ENCODE results near the gene SYNRG.

The SYNRG gene

DNA sequence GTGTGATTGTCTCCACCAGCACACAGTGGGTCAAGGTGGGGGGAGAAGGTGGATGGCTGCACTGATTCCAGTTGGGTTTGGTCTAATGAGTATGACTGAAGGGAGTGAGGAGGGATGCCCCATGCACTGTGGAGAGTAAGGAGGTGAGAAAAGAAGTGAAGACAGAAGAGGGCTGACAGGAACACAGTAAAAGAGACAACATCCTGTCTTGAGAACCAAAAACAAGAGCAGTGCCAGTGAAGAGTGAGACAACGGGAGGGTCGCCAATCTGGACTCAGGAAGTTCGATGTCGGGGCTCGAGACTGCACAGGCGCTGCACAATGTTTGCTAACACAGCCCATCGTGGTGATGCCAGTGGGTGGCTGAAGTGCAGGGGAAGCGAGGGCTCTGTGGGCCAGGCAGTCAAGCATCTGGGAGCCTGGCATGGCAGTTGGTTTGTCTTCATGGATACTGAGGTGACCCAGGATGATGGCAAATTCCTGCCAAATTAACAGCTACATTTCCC lies 85.5 kb downstream of the SYNRG start:
- no peak overlapping the region for H3K4me2 ChIP-seq (ENCODE audit: low read length)
- no peak for TF ChIP-seq EZH2 (IDR thresholded peaks at IDR 0.05; ENCODE audit: borderline replicate concordance, low read length)
- TF ChIP-seq, protein P1, sequence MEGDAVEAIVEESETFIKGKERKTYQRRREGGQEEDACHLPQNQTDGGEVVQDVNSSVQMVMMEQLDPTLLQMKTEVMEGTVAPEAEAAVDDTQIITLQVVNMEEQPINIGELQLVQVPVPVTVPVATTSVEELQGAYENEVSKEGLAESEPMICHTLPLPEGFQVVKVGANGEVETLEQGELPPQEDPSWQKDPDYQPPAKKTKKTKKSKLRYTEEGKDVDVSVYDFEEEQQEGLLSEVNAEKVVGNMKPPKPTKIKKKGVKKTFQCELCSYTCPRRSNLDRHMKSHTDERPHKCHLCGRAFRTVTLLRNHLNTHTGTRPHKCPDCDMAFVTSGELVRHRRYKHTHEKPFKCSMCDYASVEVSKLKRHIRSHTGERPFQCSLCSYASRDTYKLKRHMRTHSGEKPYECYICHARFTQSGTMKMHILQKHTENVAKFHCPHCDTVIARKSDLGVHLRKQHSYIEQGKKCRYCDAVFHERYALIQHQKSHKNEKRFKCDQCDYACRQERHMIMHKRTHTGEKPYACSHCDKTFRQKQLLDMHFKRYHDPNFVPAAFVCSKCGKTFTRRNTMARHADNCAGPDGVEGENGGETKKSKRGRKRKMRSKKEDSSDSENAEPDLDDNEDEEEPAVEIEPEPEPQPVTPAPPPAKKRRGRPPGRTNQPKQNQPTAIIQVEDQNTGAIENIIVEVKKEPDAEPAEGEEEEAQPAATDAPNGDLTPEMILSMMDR (IDR thresholded peaks at IDR 0.05; ENCODE audit: low read length) = no peak
- no peak overlapping the region for H3K4me3 ChIP-seq (ENCODE audit: low read depth, low read length, poor library complexity, severe bottlenecking)
- no peaks in the 10 kb centered on the region for H3K27me3 ChIP-seq (ENCODE audit: insufficient read depth, low read length)
- no peaks in the 10 kb centered on the region for H3K79me2 ChIP-seq (ENCODE audit: insufficient read depth, low read length)
- H3K9ac ChIP-seq (ENCODE audit: low read length) = no peak overlapping the region
- H3F3A ChIP-seq (ENCODE audit: insufficient read depth, low read length) = no peaks in the 10 kb centered on the region
- no peaks in the 10 kb centered on the region for H3K9me3 ChIP-seq (ENCODE audit: low read length)
- H2AFZ ChIP-seq (ENCODE audit: low read length) = no peak overlapping the region
- no peak overlapping the region for H3K27ac ChIP-seq (ENCODE audit: low read depth, low read length, poor library complexity, severe bottlenecking)
- no peaks in the 10 kb centered on the region for H3K4me1 ChIP-seq (ENCODE audit: insufficient read depth, low read length, severe bottlenecking)
- H3K36me3 ChIP-seq (ENCODE audit: insufficient read depth, low read length) = peaks cover 68% of the 10 kb centered on the region
- no peaks in the 10 kb centered on the region for H4K20me1 ChIP-seq (ENCODE audit: insufficient read depth, low read length)
- no peaks in the 10 kb centered on the region for H3K9me2 ChIP-seq (ENCODE audit: low read depth, low read length)

DNA sequence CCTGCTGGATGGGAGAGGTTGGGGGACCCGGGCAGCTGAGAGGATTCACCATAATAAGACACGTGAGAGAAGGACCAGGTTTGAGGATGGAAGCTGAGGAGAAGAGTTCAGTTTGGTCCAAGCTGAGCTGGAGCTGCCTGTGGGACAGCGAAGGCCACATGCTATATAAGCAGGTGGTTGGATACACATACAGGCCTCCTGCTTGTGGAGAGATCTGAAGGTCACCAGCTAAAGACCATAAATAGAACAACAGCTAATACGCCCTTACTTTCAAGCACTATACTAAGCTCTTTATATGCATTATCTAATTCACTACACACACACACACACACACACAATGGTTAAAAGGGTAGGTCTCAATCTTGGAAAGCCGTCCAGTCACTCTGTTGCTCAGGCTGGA lies 87.4 kb downstream of the SYNRG start:
- Histone ChIP-seq H3K4me3 (ENCODE audit: low read depth, low read length, poor library complexity, severe bottlenecking) (no peak overlapping the region), H3K36me3 (ENCODE audit: insufficient read depth, low read length) (peaks cover 74% of the 10 kb centered on the region), H3K27ac (ENCODE audit: low read depth, low read length, poor library complexity, severe bottlenecking) (no peak overlapping the region)

DNA sequence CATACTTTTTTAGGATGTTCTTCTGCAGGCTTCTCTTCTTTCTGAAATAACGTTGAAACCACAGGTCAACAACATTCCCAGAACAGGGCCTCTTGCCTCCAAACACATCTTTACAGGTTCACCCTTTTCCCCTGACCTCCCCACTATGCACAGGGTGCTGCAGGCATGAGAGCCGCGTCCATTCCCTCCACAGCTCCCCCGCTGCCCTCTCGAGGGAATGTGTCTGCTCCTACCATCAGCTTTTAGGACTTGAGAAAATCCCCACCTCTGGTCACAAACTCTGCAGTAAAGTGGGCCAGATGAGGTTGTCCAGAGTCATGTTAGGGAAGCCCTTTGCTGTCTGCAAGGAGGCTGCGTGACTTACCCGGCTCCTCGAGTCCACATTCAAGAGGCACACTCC lies 89.0 kb downstream of the SYNRG start:
- H3K4me2 ChIP-seq (ENCODE audit: low read length) = no peak overlapping the region
- H2AFZ ChIP-seq (ENCODE audit: low read length) = no peak overlapping the region
- no peaks in the 10 kb centered on the region for H3K9me3 ChIP-seq (ENCODE audit: low read length)
- H3K9me2 ChIP-seq (ENCODE audit: low read depth, low read length) = no peaks in the 10 kb centered on the region
- H3K4me3 ChIP-seq (ENCODE audit: low read depth, low read length, poor library complexity, severe bottlenecking) = no peak overlapping the region
- H3K27ac ChIP-seq (ENCODE audit: low read depth, low read length, poor library complexity, severe bottlenecking) = no peak overlapping the region
- H3K4me1 ChIP-seq (ENCODE audit: insufficient read depth, low read length, severe bottlenecking) = no peaks in the 10 kb centered on the region
- no peaks in the 10 kb centered on the region for H4K20me1 ChIP-seq (ENCODE audit: insufficient read depth, low read length)
- no peak overlapping the region for H3K9ac ChIP-seq (ENCODE audit: low read length)
- no peak for TF ChIP-seq EZH2 (IDR thresholded peaks at IDR 0.05; ENCODE audit: borderline replicate concordance, low read length)
- TF ChIP-seq, protein P1 (IDR thresholded peaks at IDR 0.05; ENCODE audit: low read length) = no peak
- H3K79me2 ChIP-seq (ENCODE audit: insufficient read depth, low read length) = no peaks in the 10 kb centered on the region
- H3F3A ChIP-seq (ENCODE audit: insufficient read depth, low read length) = no peaks in the 10 kb centered on the region
- no peaks in the 10 kb centered on the region for H3K27me3 ChIP-seq (ENCODE audit: insufficient read depth, low read length)
- peaks cover 72% of the 10 kb centered on the region for H3K36me3 ChIP-seq (ENCODE audit: insufficient read depth, low read length)

More for the DNA sequence above, 87.4 kb downstream of the SYNRG start:
- H4K20me1 ChIP-seq (ENCODE audit: insufficient read depth, low read length) = no peaks in the 10 kb centered on the region
- H3K79me2 ChIP-seq (ENCODE audit: insufficient read depth, low read length) = no peaks in the 10 kb centered on the region
- H3K27me3 ChIP-seq (ENCODE audit: insufficient read depth, low read length) = no peaks in the 10 kb centered on the region
- no peaks in the 10 kb centered on the region for H3K9me2 ChIP-seq (ENCODE audit: low read depth, low read length)
- H3K4me2 ChIP-seq (ENCODE audit: low read length) = no peak overlapping the region
- H3F3A ChIP-seq (ENCODE audit: insufficient read depth, low read length) = no peaks in the 10 kb centered on the region
- H2AFZ ChIP-seq (ENCODE audit: low read length) = no peak overlapping the region
- TF ChIP-seq, protein P1 (IDR thresholded peaks at IDR 0.05; ENCODE audit: low read length) = no peak
- TF ChIP-seq EZH2 (IDR thresholded peaks at IDR 0.05; ENCODE audit: borderline replicate concordance, low read length) = no peak
- no peaks in the 10 kb centered on the region for H3K9me3 ChIP-seq (ENCODE audit: low read length)
- no peaks in the 10 kb centered on the region for H3K4me1 ChIP-seq (ENCODE audit: insufficient read depth, low read length, severe bottlenecking)
- no peak overlapping the region for H3K9ac ChIP-seq (ENCODE audit: low read length)

Data from OCI-LY1 (cell line).